ENCODE measurements around the gene ERC1. TPM values are rescaled to one million over a fixed set of nuclear protein-coding genes. Genes with fewer than 3 reads are reported as not detected.

ERC1 gene
- total RNA-seq, 2 experiments from 2014 or later, result 40.1 to 49.6 TPM

- peaks cover 12 to 16% of the 10 kb centered on the region in 2 experiments for H3K27me3 ChIP-seq (ENCODE audit: control insufficient read depth in 1 of 2, insufficient read depth in 2 of 2, low read length in 2 of 2)
- peaks cover 13% of the 10 kb centered on the region for H3K4me1 ChIP-seq (ENCODE audit: insufficient read depth, low read length)
- Mint-ChIP-seq H3K4me3 (no peak overlapping the region), H3K27ac (no peak overlapping the region), H3K4me1 (ENCODE audit: low read depth) (peaks cover 10% of the 10 kb centered on the region), H3K9me3 (no peaks in the 10 kb centered on the region), H3K27me3 (peaks cover 17% of the 10 kb centered on the region), H3K36me3 (ENCODE audit: low read depth) (no peaks in the 10 kb centered on the region)
- POLR2A ChIA-PET, result interaction anchor here (0.7 kb wide), 1 partner anchor 259 kb away, joined by 3 read pairs; no protein-coding TSS in a partner anchor
- peaks cover 0 to 4% of the 10 kb centered on the region in 2 experiments for H3K9me3 ChIP-seq (ENCODE audit: control insufficient read depth in 1 of 2, insufficient read depth in 1 of 2, low read length in 2 of 2)
- no peak for ATAC-seq (ENCODE audit: poor library complexity)
- intact Hi-C loops (cut with DNase I, micrococcal nuclease), result no loop called here
- DNase-seq, result no peak
- CTCF ChIA-PET, result no interaction called here
- TF ChIP-seq CTCF (IDR thresholded peaks at IDR 0.05), result no peak
- no peak overlapping the region for H3K27ac ChIP-seq (ENCODE audit: low read depth in 1 of 2, low read length in 2 of 2)
- H3K4me3 ChIP-seq (ENCODE audit: low read length), result no peak overlapping the region
- no peaks in the 10 kb centered on the region for H3K36me3 ChIP-seq (ENCODE audit: insufficient read depth, low read length)
Measured at GRCh38 chr12:1503281-1503711, 512.3 kb downstream of the ERC1 start.

- Mint-ChIP-seq H3K36me3 (ENCODE audit: low read depth) (no peaks in the 10 kb centered on the region), H3K9me3 (no peaks in the 10 kb centered on the region), H3K4me1 (ENCODE audit: low read depth) (peaks cover 10% of the 10 kb centered on the region), H3K27ac (peak overlapping the region; percentile 21), H3K27me3 (peaks cover 19% of the 10 kb centered on the region), H3K4me3 (peak overlapping the region; percentile 76)
- POLR2A ChIA-PET, result interaction anchor here (0.7 kb wide), 1 partner anchor 31 kb away, joined by 5 read pairs; no protein-coding TSS in a partner anchor
- intact Hi-C loops (cut with DNase I, micrococcal nuclease), result no loop called here
- peak; percentile 41 for ATAC-seq (ENCODE audit: poor library complexity)
- Histone ChIP-seq H3K9me3 (ENCODE audit: control insufficient read depth in 1 of 2, insufficient read depth in 1 of 2, low read length in 2 of 2) (peaks cover 0 to 4% of the 10 kb centered on the region in 2 experiments), H3K27me3 (ENCODE audit: control insufficient read depth in 1 of 2, insufficient read depth in 2 of 2, low read length in 2 of 2) (peaks cover 12 to 16% of the 10 kb centered on the region in 2 experiments), H3K4me3 (ENCODE audit: low read length) (peak overlapping the region; percentile 2), H3K27ac (ENCODE audit: low read depth in 1 of 2, low read length in 2 of 2) (no peak overlapping the region), H3K4me1 (ENCODE audit: insufficient read depth, low read length) (peaks cover 13% of the 10 kb centered on the region), H3K36me3 (ENCODE audit: insufficient read depth, low read length) (no peaks in the 10 kb centered on the region)
- TF ChIP-seq CTCF (IDR thresholded peaks at IDR 0.05), result no peak
- DNase-seq, result peak in 1 of 14 experiments; percentile 11
- CTCF ChIA-PET, result no interaction called here
Measured at GRCh38 chr12:1504304-1504894, 513.4 kb downstream of the ERC1 start.

- POLR2A ChIA-PET, result no interaction called here
- peak overlapping the region; percentile 21 for H3K27ac Mint-ChIP-seq
- ATAC-seq (ENCODE audit: poor library complexity) (no peak), DNase-seq (no peak)
- intact Hi-C loops (cut with DNase I, micrococcal nuclease), result no loop called here
- Histone ChIP-seq H3K4me1 (ENCODE audit: insufficient read depth, low read length) (peaks cover 13% of the 10 kb centered on the region), H3K36me3 (ENCODE audit: insufficient read depth, low read length) (no peaks in the 10 kb centered on the region), H3K4me3 (ENCODE audit: low read length) (peak overlapping the region; percentile 2), H3K27me3 (ENCODE audit: control insufficient read depth in 1 of 2, insufficient read depth in 2 of 2, low read length in 2 of 2) (peaks cover 12 to 16% of the 10 kb centered on the region in 2 experiments), H3K9me3 (ENCODE audit: control insufficient read depth in 1 of 2, insufficient read depth in 1 of 2, low read length in 2 of 2) (no peaks in the 10 kb centered on the region), H3K27ac (ENCODE audit: low read depth in 1 of 2, low read length in 2 of 2) (no peak overlapping the region)
- TF ChIP-seq CTCF (IDR thresholded peaks at IDR 0.05), result no peak
- CTCF ChIA-PET, result no interaction called here
- H3K27me3 Mint-ChIP-seq, result peaks cover 21% of the 10 kb centered on the region
- H3K4me1 Mint-ChIP-seq (ENCODE audit: low read depth), result peaks cover 10% of the 10 kb centered on the region
- peak overlapping the region; percentile 76 for H3K4me3 Mint-ChIP-seq
- H3K36me3 Mint-ChIP-seq (ENCODE audit: low read depth), result no peaks in the 10 kb centered on the region
- H3K9me3 Mint-ChIP-seq, result no peaks in the 10 kb centered on the region
Measured at GRCh38 chr12:1504895-1505311, 513.9 kb downstream of the ERC1 start.
